Measurements from ENCODE around the gene CGB3. TPM values are rescaled to one million over a fixed set of nuclear protein-coding genes. Genes with fewer than 3 reads are reported as not detected.
A peak's percentile ranks its signal among the peaks of the same experiment; 100 is the strongest.

CGB3 gene
- total RNA-seq, 1 donor from 2014 or later = not detected

DNA sequence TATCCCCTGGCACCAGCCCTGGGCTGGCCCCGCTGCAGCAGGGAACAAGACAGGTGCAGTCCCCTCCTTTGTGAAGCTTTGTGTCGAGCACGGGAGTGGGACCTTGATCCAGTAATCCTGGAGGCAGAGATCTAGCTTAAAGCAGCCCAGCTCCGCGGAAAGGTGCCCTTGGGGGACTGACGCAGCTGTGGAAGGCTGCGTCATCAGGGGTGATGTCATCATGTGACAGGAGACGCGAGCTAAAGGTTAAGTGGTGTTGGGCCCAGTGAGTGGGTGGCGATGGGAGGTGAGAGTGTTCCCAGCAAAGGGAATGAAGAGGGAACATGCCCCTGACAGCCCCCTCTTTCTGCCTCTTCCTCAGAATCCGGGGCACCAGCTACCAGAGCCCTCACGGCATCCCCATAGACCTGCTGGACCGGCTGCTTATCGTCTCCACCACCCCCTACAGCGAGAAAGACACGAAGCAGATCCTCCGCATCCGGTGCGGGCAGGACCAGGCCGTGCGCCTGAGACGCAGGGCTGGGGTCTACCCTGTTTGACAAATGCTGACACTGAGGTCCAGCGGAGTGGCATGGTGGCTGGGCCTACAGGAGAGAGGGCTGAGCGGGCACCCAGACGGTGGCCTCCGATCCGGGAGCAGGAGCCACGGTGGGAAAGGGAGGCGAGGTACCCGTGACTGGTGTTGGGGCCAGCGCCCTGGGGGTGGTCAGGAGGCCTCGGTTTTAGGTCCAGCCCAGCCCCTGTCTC, 9.8 kb downstream of the CGB3 start:
- Mint-ChIP-seq H3K27ac (ENCODE audit: unreplicated experiment) (peak overlapping the region; percentile 42), H3K27me3 (ENCODE audit: unreplicated experiment) (peaks cover 9% of the 10 kb centered on the region), H3K4me1 (ENCODE audit: unreplicated experiment) (peaks cover 4% of the 10 kb centered on the region), H3K36me3 (ENCODE audit: low read depth, unreplicated experiment) (peaks cover 18% of the 10 kb centered on the region), H3K4me3 (ENCODE audit: unreplicated experiment) (peak overlapping the region; percentile 56), H3K9me3 (ENCODE audit: unreplicated experiment) (no peaks in the 10 kb centered on the region)
- DNase-seq (ENCODE audit: low spot score) = no peak
- TF ChIP-seq, protein P1, sequence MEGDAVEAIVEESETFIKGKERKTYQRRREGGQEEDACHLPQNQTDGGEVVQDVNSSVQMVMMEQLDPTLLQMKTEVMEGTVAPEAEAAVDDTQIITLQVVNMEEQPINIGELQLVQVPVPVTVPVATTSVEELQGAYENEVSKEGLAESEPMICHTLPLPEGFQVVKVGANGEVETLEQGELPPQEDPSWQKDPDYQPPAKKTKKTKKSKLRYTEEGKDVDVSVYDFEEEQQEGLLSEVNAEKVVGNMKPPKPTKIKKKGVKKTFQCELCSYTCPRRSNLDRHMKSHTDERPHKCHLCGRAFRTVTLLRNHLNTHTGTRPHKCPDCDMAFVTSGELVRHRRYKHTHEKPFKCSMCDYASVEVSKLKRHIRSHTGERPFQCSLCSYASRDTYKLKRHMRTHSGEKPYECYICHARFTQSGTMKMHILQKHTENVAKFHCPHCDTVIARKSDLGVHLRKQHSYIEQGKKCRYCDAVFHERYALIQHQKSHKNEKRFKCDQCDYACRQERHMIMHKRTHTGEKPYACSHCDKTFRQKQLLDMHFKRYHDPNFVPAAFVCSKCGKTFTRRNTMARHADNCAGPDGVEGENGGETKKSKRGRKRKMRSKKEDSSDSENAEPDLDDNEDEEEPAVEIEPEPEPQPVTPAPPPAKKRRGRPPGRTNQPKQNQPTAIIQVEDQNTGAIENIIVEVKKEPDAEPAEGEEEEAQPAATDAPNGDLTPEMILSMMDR (IDR thresholded peaks at IDR 0.05; ENCODE audit: unreplicated experiment) = no peak

DNA sequence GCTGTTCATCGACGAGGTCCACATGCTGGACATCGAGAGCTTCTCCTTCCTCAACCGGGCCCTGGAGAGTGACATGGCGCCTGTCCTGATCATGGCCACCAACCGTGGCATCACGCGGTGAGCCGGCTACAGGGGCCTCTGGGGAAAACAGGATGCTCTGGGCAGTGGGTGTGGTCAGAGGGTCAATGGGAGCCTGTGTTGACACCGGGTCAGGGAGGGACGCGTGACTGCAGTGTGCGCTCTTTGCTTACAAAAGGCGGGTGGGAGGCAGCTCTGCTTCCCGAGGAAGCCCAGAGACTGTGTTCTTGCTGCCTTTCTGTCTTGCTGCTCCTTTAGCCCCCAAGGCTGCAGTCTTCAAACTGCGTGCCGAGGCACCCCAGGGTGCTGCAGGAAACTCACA, 12.9 kb downstream of the CGB3 start:
- Mint-ChIP-seq H3K4me3 (ENCODE audit: unreplicated experiment) (no peak overlapping the region), H3K36me3 (ENCODE audit: low read depth, unreplicated experiment) (peaks cover 21% of the 10 kb centered on the region), H3K9me3 (ENCODE audit: unreplicated experiment) (no peaks in the 10 kb centered on the region)

DNA sequence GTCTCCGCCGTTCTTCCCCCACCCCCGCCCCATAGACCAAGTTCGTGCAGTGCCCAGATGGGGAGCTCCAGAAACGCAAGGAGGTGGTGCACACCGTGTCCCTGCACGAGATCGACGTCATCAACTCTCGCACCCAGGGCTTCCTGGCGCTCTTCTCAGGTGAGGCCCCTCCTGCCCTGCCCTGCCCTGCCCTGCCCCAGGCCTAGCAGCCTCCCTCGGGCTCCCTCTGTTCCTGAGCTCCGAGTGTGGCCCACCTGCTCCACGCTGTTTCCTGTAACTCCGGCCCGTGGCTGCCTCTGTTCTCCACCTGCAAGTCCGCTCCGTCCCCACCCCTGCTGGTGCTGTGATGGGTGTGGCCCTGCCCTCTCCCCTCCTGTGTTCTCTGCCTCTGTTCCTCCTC, 13.7 kb downstream of the CGB3 start:
- H3K4me1 Mint-ChIP-seq (ENCODE audit: unreplicated experiment) = no peaks in the 10 kb centered on the region
- H3K27ac Mint-ChIP-seq (ENCODE audit: unreplicated experiment) = no peak overlapping the region
- no peaks in the 10 kb centered on the region for H3K9me3 Mint-ChIP-seq (ENCODE audit: unreplicated experiment)

More for the DNA sequence above, 12.9 kb downstream of the CGB3 start:
- no peak for DNase-seq (ENCODE audit: low spot score)
- H3K4me1 Mint-ChIP-seq (ENCODE audit: unreplicated experiment) = no peaks in the 10 kb centered on the region
- TF ChIP-seq, protein P1 (IDR thresholded peaks at IDR 0.05; ENCODE audit: unreplicated experiment) = no peak
- H3K27me3 Mint-ChIP-seq (ENCODE audit: unreplicated experiment) = peaks cover 5% of the 10 kb centered on the region
- H3K27ac Mint-ChIP-seq (ENCODE audit: unreplicated experiment) = no peak overlapping the region

DNA sequence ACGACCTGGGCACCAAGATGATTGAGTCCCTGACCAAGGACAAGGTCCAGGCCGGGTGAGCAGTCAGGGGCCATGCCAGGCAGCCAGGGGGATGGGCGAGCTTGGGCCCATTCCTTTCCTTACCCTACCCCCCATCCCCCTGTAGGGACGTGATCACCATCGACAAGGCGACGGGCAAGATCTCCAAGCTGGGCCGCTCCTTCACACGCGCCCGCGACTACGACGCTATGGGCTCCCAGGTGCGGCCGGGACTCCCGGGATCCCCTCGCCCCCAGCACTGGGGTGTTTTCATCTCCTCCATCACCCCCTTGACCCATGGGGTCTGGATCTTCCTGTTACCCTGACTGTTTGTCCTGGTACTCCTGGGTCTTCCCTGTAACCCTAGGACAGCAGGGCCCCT, 14.3 kb downstream of the CGB3 start:
- Mint-ChIP-seq H3K27ac (ENCODE audit: unreplicated experiment) (no peak overlapping the region), H3K27me3 (ENCODE audit: unreplicated experiment) (peaks cover 6% of the 10 kb centered on the region), H3K4me3 (ENCODE audit: unreplicated experiment) (no peak overlapping the region), H3K9me3 (ENCODE audit: unreplicated experiment) (no peaks in the 10 kb centered on the region), H3K36me3 (ENCODE audit: low read depth, unreplicated experiment) (peaks cover 27% of the 10 kb centered on the region), H3K4me1 (ENCODE audit: unreplicated experiment) (no peaks in the 10 kb centered on the region)
- TF ChIP-seq, protein P1 (IDR thresholded peaks at IDR 0.05; ENCODE audit: unreplicated experiment) = no peak
- DNase-seq (ENCODE audit: low spot score) = no peak

More for the DNA sequence above, 13.7 kb downstream of the CGB3 start:
- DNase-seq (ENCODE audit: low spot score) = no peak
- peaks cover 24% of the 10 kb centered on the region for H3K36me3 Mint-ChIP-seq (ENCODE audit: low read depth, unreplicated experiment)
- H3K27me3 Mint-ChIP-seq (ENCODE audit: unreplicated experiment) = peaks cover 6% of the 10 kb centered on the region
- peak overlapping the region; percentile 71 for H3K4me3 Mint-ChIP-seq (ENCODE audit: unreplicated experiment)
- TF ChIP-seq, protein P1 (IDR thresholded peaks at IDR 0.05; ENCODE audit: unreplicated experiment) = no peak

DNA sequence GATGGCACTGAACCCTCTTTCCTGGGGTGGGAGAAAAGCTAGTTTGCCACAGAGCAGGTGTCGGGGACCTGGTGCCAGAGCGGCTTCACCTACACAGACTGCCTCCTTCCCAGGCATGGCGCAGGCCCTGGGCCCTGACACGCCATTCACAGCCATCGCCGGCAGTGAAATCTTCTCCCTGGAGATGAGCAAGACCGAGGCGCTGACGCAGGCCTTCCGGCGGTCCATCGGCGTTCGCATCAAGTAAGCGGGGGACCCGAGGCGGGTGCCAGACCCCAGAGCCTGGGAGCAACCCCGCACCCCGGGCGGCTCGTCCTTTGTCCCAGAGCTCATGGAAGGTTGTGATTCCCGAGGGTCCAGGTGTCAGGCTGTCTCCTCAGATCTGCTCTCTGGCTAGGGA, 17.2 kb downstream of the CGB3 start:
- H3K4me3 Mint-ChIP-seq (ENCODE audit: unreplicated experiment) = no peak overlapping the region
- TF ChIP-seq, protein P1 (IDR thresholded peaks at IDR 0.05; ENCODE audit: unreplicated experiment) = no peak

More for the DNA sequence above, 17.2 kb downstream of the CGB3 start:
- Mint-ChIP-seq H3K27ac (ENCODE audit: unreplicated experiment) (no peak overlapping the region), H3K4me1 (ENCODE audit: unreplicated experiment) (no peaks in the 10 kb centered on the region), H3K36me3 (ENCODE audit: low read depth, unreplicated experiment) (peaks cover 17% of the 10 kb centered on the region), H3K27me3 (ENCODE audit: unreplicated experiment) (peaks cover 5% of the 10 kb centered on the region), H3K9me3 (ENCODE audit: unreplicated experiment) (no peaks in the 10 kb centered on the region)
- no peak for DNase-seq (ENCODE audit: low spot score)
